NCI-H510A (cell line): ENCODE results near the gene HOXC4.
"Not testable (repeated sequence)": the region's sequence is repeated elsewhere in the genome, so short reads cannot be mapped to it uniquely, and the experiment has no call there.

ENCODE experiments used
- DNase-seq: peaks from one replicate; lab custom pipeline; 2025; lab: John Stamatoyannopoulos, UW

The HOXC4 gene

GRCh38 chr12:54058128-54058768 is 4.6 kb downstream of the HOXC4 start:
- DNase-seq: no peak

GRCh38 chr12:54059668-54060067 is 6.0 kb downstream of the HOXC4 start:
- DNase-seq: no peak

- DNase-seq: no peak
These were observed 6.7 kb downstream of the HOXC4 start for GRCh38 chr12:54060174-54060974.

GRCh38 chr12:54060975-54061778 is 7.5 kb downstream of the HOXC4 start:
- no peak for DNase-seq

- no peak for DNase-seq
These were observed 12.0 kb downstream of the HOXC4 start for GRCh38 chr12:54065677-54066076.

- no peak for DNase-seq
These were observed 12.8 kb downstream of the HOXC4 start for GRCh38 chr12:54066408-54066807.

- DNase-seq: no peak
These were observed 14.9 kb downstream of the HOXC4 start for GRCh38 chr12:54068418-54069070.

- DNase-seq: no peak
These were observed 18.3 kb downstream of the HOXC4 start for GRCh38 chr12:54071942-54072341.

GRCh38 chr12:54074308-54074707 is 20.7 kb downstream of the HOXC4 start:
- no peak for DNase-seq

GRCh38 chr12:54075409-54075808 is 21.8 kb downstream of the HOXC4 start:
- DNase-seq: no peak

GRCh38 chr12:54075974-54076373 is 22.3 kb downstream of the HOXC4 start:
- no peak for DNase-seq

GRCh38 chr12:54077843-54078242 is 24.2 kb downstream of the HOXC4 start:
- not testable (repeated sequence) for DNase-seq

GRCh38 chr12:54079115-54079514 is 25.5 kb downstream of the HOXC4 start:
- DNase-seq: not testable (repeated sequence)

GRCh38 chr12:54080008-54080924 is 26.6 kb downstream of the HOXC4 start:
- not testable (repeated sequence) for DNase-seq

GRCh38 chr12:54081053-54081514 is 27.4 kb downstream of the HOXC4 start:
- not testable (repeated sequence) for DNase-seq

GRCh38 chr12:54081581-54082396 is 28.2 kb downstream of the HOXC4 start:
- not testable (repeated sequence) for DNase-seq

GRCh38 chr12:54082397-54082892 is 28.8 kb downstream of the HOXC4 start:
- DNase-seq: no peak

- not testable (repeated sequence) for DNase-seq
These were observed 34.4 kb downstream of the HOXC4 start for GRCh38 chr12:54088011-54088410.

- not testable (repeated sequence) for DNase-seq
These were observed 35.8 kb downstream of the HOXC4 start for GRCh38 chr12:54089465-54089864.

- DNase-seq: not testable (repeated sequence)
These were observed 36.7 kb downstream of the HOXC4 start for GRCh38 chr12:54090312-54090711.
